SK-N-MC (cell line): ENCODE measurements around the gene MAPT.

Source experiments
- EZH2 ChIP-seq: fragments of 200-600 bp; sonication (generic); IDR thresholded peaks from one replicate; pipeline ENCODE4 v1.6.1; 2017; ENCODE audit warnings: antibody characterized with exemption
- FOXP2 ChIP-seq: optimal IDR thresholded peaks from 2 replicates; pipeline ENCODE3; 2011; ENCODE audit warnings: mild to moderate bottlenecking, moderate library complexity; ENCODE audit not compliant: insufficient read depth; ENCODE audit errors: extremely low read length, control extremely low read depth
- POLR2AphosphoS5 ChIP-seq: IDR thresholded peaks from 2 replicates; pipeline ENCODE4 v1.6.1; 2012; ENCODE audit warnings: mild to moderate bottlenecking, low read depth, low read length, borderline replicate concordance

GRCh38 chr17:46023783-46024388 lies 129.5 kb downstream of the MAPT start:
- no peak for TF ChIP-seq EZH2
- TF ChIP-seq POLR2AphosphoS5: no peak
- no peak for TF ChIP-seq FOXP2
